GM12873 (cell line): ENCODE measurements around the gene OPTC.

Source experiments
- TF ChIP-seq, protein P1 (sequence below): IDR thresholded peaks from 2 replicates; pipeline ENCODE4 v1.5.1; 2012; ENCODE audit warnings: low read depth, mild to moderate bottlenecking, moderate library complexity, low read length, control low read depth; ENCODE audit not compliant: insufficient read depth; ENCODE audit errors: missing control alignments

OPTC gene

DNA sequence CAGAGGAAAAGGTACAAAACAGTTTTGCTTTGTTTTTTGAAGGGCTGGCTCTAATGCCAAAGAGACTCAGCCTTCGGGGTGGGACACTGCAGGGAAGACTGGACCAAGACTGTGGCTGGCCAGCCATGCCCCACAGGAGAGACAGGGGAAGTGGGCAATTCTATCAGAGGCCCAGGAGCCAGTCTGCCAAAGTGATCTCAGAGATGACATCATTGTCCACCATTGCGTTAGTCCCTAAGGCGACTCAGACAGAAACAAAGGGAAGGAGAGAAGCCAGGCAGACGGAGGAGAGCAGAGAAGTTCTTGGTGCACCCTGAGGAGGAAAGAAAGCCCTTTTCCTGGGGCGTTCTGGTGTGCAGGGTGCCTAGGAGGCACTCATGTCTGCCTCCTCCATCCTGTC lies 26.4 kb downstream of the OPTC start:
- TF ChIP-seq, protein P1, sequence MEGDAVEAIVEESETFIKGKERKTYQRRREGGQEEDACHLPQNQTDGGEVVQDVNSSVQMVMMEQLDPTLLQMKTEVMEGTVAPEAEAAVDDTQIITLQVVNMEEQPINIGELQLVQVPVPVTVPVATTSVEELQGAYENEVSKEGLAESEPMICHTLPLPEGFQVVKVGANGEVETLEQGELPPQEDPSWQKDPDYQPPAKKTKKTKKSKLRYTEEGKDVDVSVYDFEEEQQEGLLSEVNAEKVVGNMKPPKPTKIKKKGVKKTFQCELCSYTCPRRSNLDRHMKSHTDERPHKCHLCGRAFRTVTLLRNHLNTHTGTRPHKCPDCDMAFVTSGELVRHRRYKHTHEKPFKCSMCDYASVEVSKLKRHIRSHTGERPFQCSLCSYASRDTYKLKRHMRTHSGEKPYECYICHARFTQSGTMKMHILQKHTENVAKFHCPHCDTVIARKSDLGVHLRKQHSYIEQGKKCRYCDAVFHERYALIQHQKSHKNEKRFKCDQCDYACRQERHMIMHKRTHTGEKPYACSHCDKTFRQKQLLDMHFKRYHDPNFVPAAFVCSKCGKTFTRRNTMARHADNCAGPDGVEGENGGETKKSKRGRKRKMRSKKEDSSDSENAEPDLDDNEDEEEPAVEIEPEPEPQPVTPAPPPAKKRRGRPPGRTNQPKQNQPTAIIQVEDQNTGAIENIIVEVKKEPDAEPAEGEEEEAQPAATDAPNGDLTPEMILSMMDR: no peak

GRCh38 chr1:203521074-203521794 lies 27.3 kb downstream of the OPTC start:
- TF ChIP-seq, protein P1: no peak

GRCh38 chr1:203521812-203522211 lies 27.9 kb downstream of the OPTC start:
- TF ChIP-seq, protein P1: no peak

DNA sequence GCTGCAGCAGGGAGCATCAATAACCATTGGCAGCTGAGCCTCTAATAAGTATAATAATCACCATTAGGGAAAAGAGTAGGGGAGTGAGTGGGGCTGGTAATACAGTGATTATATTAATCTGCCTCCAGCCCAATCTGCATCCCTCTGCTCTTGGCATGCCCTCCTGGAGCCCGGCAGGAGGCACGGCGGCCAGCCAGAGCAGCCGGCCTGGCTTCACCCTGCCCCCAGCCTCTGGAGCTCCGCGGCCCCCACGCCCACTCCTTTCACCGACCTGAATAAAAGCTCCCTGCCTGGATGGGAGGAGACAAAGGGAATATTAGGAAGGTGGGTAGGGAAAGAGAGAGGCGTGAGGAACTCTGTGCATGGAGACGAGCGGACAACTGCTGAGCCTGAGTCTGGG lies 28.3 kb downstream of the OPTC start:
- TF ChIP-seq, protein P1: no peak

- TF ChIP-seq, protein P1: no peak
Measured at GRCh38 chr1:203523667-203524066, 29.7 kb downstream of the OPTC start.

DNA sequence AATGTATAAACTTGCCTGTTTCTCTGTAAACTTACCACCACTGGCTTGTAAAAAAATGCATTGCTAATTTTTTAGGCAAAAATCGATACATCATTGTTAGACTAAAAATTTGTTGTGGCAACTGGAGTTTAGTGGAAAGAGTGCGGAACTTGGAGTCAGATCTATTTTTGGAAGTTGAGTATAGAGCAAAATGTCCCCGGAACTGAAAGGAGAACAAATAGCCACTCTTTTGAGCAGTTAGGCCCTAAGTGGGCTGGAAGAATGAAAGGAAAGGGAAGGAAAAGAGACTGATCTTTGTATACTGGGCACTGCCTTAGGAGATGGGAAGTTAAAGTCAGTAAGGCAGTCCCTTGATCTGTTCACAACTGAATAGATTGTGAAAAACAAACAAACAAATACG lies 30.2 kb downstream of the OPTC start:
- TF ChIP-seq, protein P1: no peak

- TF ChIP-seq, protein P1: no peak
Measured at GRCh38 chr1:203524824-203525223, 30.9 kb downstream of the OPTC start.
